SK-N-SH (cell line): Measurements from ENCODE around the gene ADIG. TPM values are rescaled to one million over a fixed set of nuclear protein-coding genes. Genes with fewer than 3 reads are reported as not detected.

Experiments used
- CTCF ChIA-PET: fragments of 300-600, 350-600 bp; formaldehyde crosslinking; extraction: SDS; loops from one replicate; lab custom pipeline; 2021; lab: Yijun Ruan, JAX
- POLR2A ChIA-PET: fragments of 350-600 bp; sonication (Branson Sonifier 250); formaldehyde crosslinking; extraction: SDS; loops from one replicate; lab custom pipeline; 2020; ENCODE audit warnings: antibody characterized with exemption, inconsistent platforms; lab: Yijun Ruan, JAX
- DNase-seq: peaks from one replicate; pipeline ENCODE4 v3.0.0; 2012
- H2AFZ ChIP-seq: fragments of 200-600 bp; sonication (generic); 2 replicates; pipeline ENCODE4 v1.8.1; 2016; ENCODE audit warnings: antibody characterized with exemption, mild to moderate bottlenecking, low read depth
- H3F3A ChIP-seq: fragments of 200-600 bp; sonication (generic); replicated peaks from 2 replicates; pipeline ENCODE3; 2016; ENCODE audit warnings: antibody characterized with exemption, mild to moderate bottlenecking; ENCODE audit not compliant: insufficient read depth
- H3K27ac ChIP-seq, 2 experiments: fragments of 200-500 bp in 1 of 2; fragments of 200-600 bp in 1 of 2; sonication (Bioruptor generic) in 1 of 2; sonication (generic), shearing (Covaris generic) in 1 of 2; 2 replicates each; pipeline versions ENCODE4 v1.5.1 to v1.6.1; 2014 to 2016; ENCODE audit warnings: low read depth in 2 of 2, inconsistent platforms in 1 of 2, low read length in 1 of 2, mild to moderate bottlenecking in 1 of 2, mixed read lengths in 1 of 2
- H3K27me3 ChIP-seq: fragments of 200-600 bp; sonication (generic), shearing (Covaris generic); 2 replicates; pipeline ENCODE4 v1.6.1; 2016; ENCODE audit warnings: mixed run types; ENCODE audit not compliant: insufficient read depth
- H3K36me3 ChIP-seq, 2 experiments: fragments of 200-500 bp in 1 of 2; fragments of 200-600 bp in 1 of 2; sonication (Bioruptor generic) in 1 of 2; sonication (generic) in 1 of 2; replicated peaks in 1 of 2; 2 replicates each; pipeline versions ENCODE3 to v1.5.1; 2014 to 2016; ENCODE audit warnings: low read length in 1 of 2, mild to moderate bottlenecking in 1 of 2; ENCODE audit not compliant: insufficient read depth in 2 of 2, control insufficient read depth in 1 of 2
- H3K4me1 ChIP-seq, 2 experiments: fragments of 200-500 bp in 1 of 2; fragments of 200-600 bp in 1 of 2; sonication (Bioruptor generic) in 1 of 2; sonication (generic), shearing (Covaris generic) in 1 of 2; 2 replicates each; pipeline versions ENCODE4 v1.5.1 to v1.6.1; 2014 to 2016; ENCODE audit warnings: low read depth in 1 of 2, low read length in 1 of 2, mixed run types in 1 of 2; ENCODE audit not compliant: insufficient read depth in 2 of 2, control insufficient read depth in 1 of 2
- H3K4me2 ChIP-seq: fragments of 200-600 bp; sonication (generic), shearing (Covaris generic); 2 replicates; pipeline ENCODE4 v1.6.1; 2017; ENCODE audit warnings: mixed run types
- H3K4me3 ChIP-seq, 2 experiments: fragments of 200-500 bp in 1 of 2; fragments of 200-600 bp in 1 of 2; sonication (Bioruptor generic) in 1 of 2; sonication (generic), shearing (Covaris generic) in 1 of 2; 2 replicates each; pipeline versions ENCODE4 v1.5.1 to v1.8.1; 2014 to 2016; ENCODE audit warnings: low read depth in 2 of 2, inconsistent platforms in 1 of 2, low read length in 1 of 2, mild to moderate bottlenecking in 1 of 2, mixed read lengths in 1 of 2, moderate library complexity in 1 of 2
- H3K79me2 ChIP-seq: fragments of 200-600 bp; sonication (generic); 2 replicates; pipeline ENCODE4 v1.8.1; 2017; ENCODE audit warnings: mild to moderate bottlenecking; ENCODE audit not compliant: insufficient read depth
- H3K9ac ChIP-seq: fragments of 200-600 bp; sonication (generic); 2 replicates; pipeline ENCODE4 v1.6.1; 2017; ENCODE audit warnings: mixed run types
- H3K9me2 ChIP-seq: fragments of 200-600 bp; sonication (generic); 2 replicates; pipeline ENCODE4 v1.6.1; 2017; ENCODE audit warnings: mixed run types
- H3K9me3 ChIP-seq: fragments of 200-600 bp; sonication (generic); 2 replicates; pipeline ENCODE4 v1.6.1; 2017; ENCODE audit warnings: mixed run types, mild to moderate bottlenecking, moderate library complexity
- H4K20me1 ChIP-seq: fragments of 200-600 bp; sonication (generic); 2 replicates; pipeline ENCODE4 v1.6.1; 2017; ENCODE audit warnings: mild to moderate bottlenecking, mixed run types; ENCODE audit not compliant: insufficient read depth
- CHD2 ChIP-seq: fragments of 150-350 bp; IDR thresholded peaks from 2 replicates; pipeline ENCODE4 v1.6.1; 2018; ENCODE audit warnings: low read length; ENCODE audit not compliant: partially characterized antibody
- CTCF ChIP-seq: fragments of 200-600 bp; sonication (generic); IDR thresholded peaks from 2 replicates; pipeline ENCODE4 v1.6.1; 2017; ENCODE audit warnings: antibody characterized with exemption, mild to moderate bottlenecking, moderate library complexity
- EP300 ChIP-seq, 2 experiments: IDR thresholded peaks; 2 replicates each; pipeline versions ENCODE4 v1.4.0 to v1.6.1; 2012; ENCODE audit warnings: borderline replicate concordance in 1 of 2, low read depth in 1 of 2, low read length in 1 of 2
- EZH2phosphoT487 ChIP-seq: fragments of 200-600 bp; sonication (generic); IDR thresholded peaks from 2 replicates; pipeline ENCODE4 v1.6.1; 2017; ENCODE audit warnings: low read depth, mixed run types, mild to moderate bottlenecking, antibody characterized with exemption, moderate library complexity, borderline replicate concordance
- FOXJ3 ChIP-seq: sonication (generic); formaldehyde crosslinking; IDR thresholded peaks from 2 replicates; pipeline ENCODE4 v1.5.1; 2020; ENCODE audit warnings: mild to moderate bottlenecking, missing genetic modification reagents
- GATA2 ChIP-seq: sonication (generic); formaldehyde crosslinking; IDR thresholded peaks from 2 replicates; pipeline ENCODE4 v1.5.0; 2020; ENCODE audit warnings: mild to moderate bottlenecking, missing genetic modification reagents
- IRF3 ChIP-seq: fragments of 150-350 bp; IDR thresholded peaks from 2 replicates; pipeline ENCODE4 v1.6.1; 2016; ENCODE audit warnings: mild to moderate bottlenecking, low read depth, low read length
- JUND ChIP-seq: IDR thresholded peaks from 2 replicates; pipeline ENCODE4 v1.4.0; 2012
- MAX ChIP-seq: IDR thresholded peaks from 2 replicates; pipeline ENCODE4 v1.4.0; 2012; ENCODE audit warnings: low read depth
- MXI1 ChIP-seq: IDR thresholded peaks from 2 replicates; pipeline ENCODE4 v1.6.1; 2012; ENCODE audit warnings: mild to moderate bottlenecking, low read depth, low read length, improper control_type of control experiment
- NRF1 ChIP-seq: IDR thresholded peaks from 2 replicates; pipeline ENCODE4 v1.6.1; 2012; ENCODE audit warnings: low read depth, mild to moderate bottlenecking, low read length
- RCOR1 ChIP-seq: fragments of 150-350 bp; IDR thresholded peaks from 2 replicates; pipeline ENCODE4 v1.6.1; 2017; ENCODE audit warnings: antibody characterized with exemption, low read length
- RFX5 ChIP-seq: IDR thresholded peaks from 2 replicates; pipeline ENCODE4 v1.6.1; 2012; ENCODE audit warnings: mild to moderate bottlenecking, improper control_type of control experiment, low read length
- RXRA ChIP-seq: IDR thresholded peaks from 2 replicates; pipeline ENCODE4 v1.4.0; 2012; ENCODE audit warnings: low read depth, mild to moderate bottlenecking, borderline replicate concordance
- TAF1 ChIP-seq: IDR thresholded peaks from 2 replicates; pipeline ENCODE4 v1.6.1; 2012; ENCODE audit warnings: low read depth, mild to moderate bottlenecking, low read length, moderate library complexity, borderline replicate concordance
- TCF12 ChIP-seq: IDR thresholded peaks from 2 replicates; pipeline ENCODE4 v1.4.0; 2012
- TEAD4 ChIP-seq: IDR thresholded peaks from 2 replicates; pipeline ENCODE4 v1.4.0; 2012; ENCODE audit warnings: mild to moderate bottlenecking, borderline replicate concordance; ENCODE audit not compliant: insufficient read depth
- USF1 ChIP-seq: IDR thresholded peaks from 2 replicates; pipeline ENCODE4 v1.4.0; 2012; ENCODE audit warnings: low read depth, borderline replicate concordance
- YY1 ChIP-seq: IDR thresholded peaks from 2 replicates; pipeline ENCODE4 v1.4.0; 2012; ENCODE audit warnings: low read depth, mild to moderate bottlenecking
- WGBS: methylation state at CpG from one replicate; pipeline ENCODE4 v1.1.6; 2017; ENCODE audit warnings: low lambda C conversion rate; 5-methylcytosine and 5-hydroxymethylcytosine counted together
- polyA plus RNA-seq, 3 experiments: library from polyadenylated mRNA; depleted of rRNA; stranded (reverse); fragments of >200 nt; gene quantifications; 2 replicates each; pipeline ENCODE4 v1.2.3, GENCODE V29; 2012
- TF ChIP-seq, protein P1 (sequence below): IDR thresholded peaks from 2 replicates; pipeline ENCODE4; 2012

The ADIG gene
- polyA plus RNA-seq, 1 of the 3 experiments (the other 2 are of a cell fraction), result not detected

- POLR2A ChIA-PET, result no interaction called here
- CTCF ChIA-PET, result no interaction called here
- WGBS, result 71% methylated on average over 4 of the region's 6 CpGs
Measured at GRCh38 chr20:38588303-38588702, 7.3 kb downstream of the ADIG start.

GRCh38 chr20:38589351-38589750 lies 8.4 kb downstream of the ADIG start:
- no peaks in the 10 kb centered on the region; a peak in 1 of 4 replicates for H3K4me1 ChIP-seq
- no peak overlapping the region for H3K4me3 ChIP-seq
- H4K20me1 ChIP-seq, result no peaks in the 10 kb centered on the region
- no peak overlapping the region for H2AFZ ChIP-seq
- H3K9me3 ChIP-seq, result no peaks in the 10 kb centered on the region
- H3K79me2 ChIP-seq, result no peaks in the 10 kb centered on the region
- H3K9me2 ChIP-seq, result no peaks in the 10 kb centered on the region
- H3K27me3 ChIP-seq, result no peaks in the 10 kb centered on the region
- H3F3A ChIP-seq, result no peaks in the 10 kb centered on the region
- no peak overlapping the region for H3K4me2 ChIP-seq
- no peaks in the 10 kb centered on the region for H3K36me3 ChIP-seq
- ChIA-PET CTCF (no interaction called here), POLR2A (no interaction called here)
- no peak for DNase-seq
- no peak for TF ChIP-seq RCOR1
- TF ChIP-seq, protein P1, sequence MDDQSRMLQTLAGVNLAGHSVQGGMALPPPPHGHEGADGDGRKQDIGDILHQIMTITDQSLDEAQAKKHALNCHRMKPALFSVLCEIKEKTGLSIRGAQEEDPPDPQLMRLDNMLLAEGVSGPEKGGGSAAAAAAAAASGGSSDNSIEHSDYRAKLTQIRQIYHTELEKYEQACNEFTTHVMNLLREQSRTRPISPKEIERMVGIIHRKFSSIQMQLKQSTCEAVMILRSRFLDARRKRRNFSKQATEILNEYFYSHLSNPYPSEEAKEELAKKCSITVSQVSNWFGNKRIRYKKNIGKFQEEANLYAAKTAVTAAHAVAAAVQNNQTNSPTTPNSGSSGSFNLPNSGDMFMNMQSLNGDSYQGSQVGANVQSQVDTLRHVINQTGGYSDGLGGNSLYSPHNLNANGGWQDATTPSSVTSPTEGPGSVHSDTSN, result no peak
- TF ChIP-seq MAX, result no peak
- TF ChIP-seq GATA2 (CRISPR knock-in tag), result no peak
- no peak for TF ChIP-seq IRF3
- TF ChIP-seq TEAD4, result no peak
- no peak for TF ChIP-seq RXRA
- no peak for TF ChIP-seq MXI1
- TF ChIP-seq CTCF, result no peak
- TF ChIP-seq CHD2, result no peak
- TF ChIP-seq TCF12, result no peak
- no peak for TF ChIP-seq USF1
- TF ChIP-seq TAF1, result no peak
- no peak for TF ChIP-seq FOXJ3 (CRISPR knock-in tag)
- no peak for TF ChIP-seq RFX5
- WGBS, result 59% methylated on average over 4 of the region's 4 CpGs
- no peak overlapping the region for H3K27ac ChIP-seq
- no peak overlapping the region for H3K9ac ChIP-seq

More at GRCh38 chr20:38588303-38588702, 7.3 kb downstream of the ADIG start:
- Histone ChIP-seq H3K36me3 (no peaks in the 10 kb centered on the region), H3K79me2 (no peaks in the 10 kb centered on the region), H3K9me2 (no peaks in the 10 kb centered on the region), H3F3A (no peaks in the 10 kb centered on the region), H3K9ac (no peak overlapping the region), H3K9me3 (no peaks in the 10 kb centered on the region), H3K4me1 (no peaks in the 10 kb centered on the region; a peak in 1 of 4 replicates), H3K27me3 (no peaks in the 10 kb centered on the region), H4K20me1 (no peaks in the 10 kb centered on the region), H3K27ac (no peak overlapping the region), H3K4me3 (no peak overlapping the region), H2AFZ (no peak overlapping the region), H3K4me2 (no peak overlapping the region)
- TF ChIP-seq EP300 (IDR thresholded peaks at IDR 0.05; ENCODE audit: borderline replicate concordance in 1 of 2, low read depth in 1 of 2, low read length in 1 of 2), result no peak
- no peak for TF ChIP-seq JUND
- TF ChIP-seq TCF12, result no peak
- TF ChIP-seq EZH2phosphoT487, result no peak
- no peak for TF ChIP-seq IRF3
- no peak for TF ChIP-seq YY1
- no peak for TF ChIP-seq MAX
- TF ChIP-seq NRF1, result no peak
- TF ChIP-seq TEAD4, result no peak
- DNase-seq, result no peak
